Loucy (cell line): ENCODE data around the gene SLC25A18.

Experiments used
- H2AFZ ChIP-seq: fragments of 200-600 bp; sonication (generic); 2 replicates; pipeline ENCODE4 v1.6.0; 2016; ENCODE audit warnings: antibody characterized with exemption, mild to moderate bottlenecking, low read length, moderate library complexity
- H3F3A ChIP-seq: fragments of 200-600 bp; 2 replicates; pipeline ENCODE4 v1.6.0; 2016; ENCODE audit warnings: antibody characterized with exemption, low read depth, mild to moderate bottlenecking
- H3K27me3 ChIP-seq: fragments of 200-600 bp; sonication (generic); 2 replicates; pipeline ENCODE4 v1.6.1; 2014; ENCODE audit warnings: low read length, mild to moderate bottlenecking; ENCODE audit not compliant: insufficient read depth, poor library complexity, severe bottlenecking
- H3K36me3 ChIP-seq: fragments of 200-600 bp; sonication (generic); 2 replicates; pipeline ENCODE4 v1.6.1; 2016; ENCODE audit warnings: low read length; ENCODE audit not compliant: insufficient read depth
- H3K4me1 ChIP-seq: fragments of 200-600 bp; sonication (generic); 2 replicates; pipeline ENCODE4 v1.5.1; 2014; ENCODE audit warnings: low read length, mild to moderate bottlenecking; ENCODE audit not compliant: insufficient read depth, poor library complexity, severe bottlenecking
- H3K4me2 ChIP-seq: fragments of 200-600 bp; sonication (generic); 2 replicates; pipeline ENCODE4 v1.6.0; 2014; ENCODE audit warnings: antibody characterized with exemption, low read length, low read depth, mild to moderate bottlenecking; ENCODE audit not compliant: poor library complexity, severe bottlenecking
- H3K4me3 ChIP-seq: fragments of 200-600 bp; sonication (generic); 2 replicates; pipeline ENCODE4 v1.5.1; 2014; ENCODE audit warnings: low read length, mild to moderate bottlenecking, mixed read lengths; ENCODE audit not compliant: poor library complexity, severe bottlenecking
- H3K79me2 ChIP-seq: fragments of 200-600 bp; sonication (generic); 2 replicates; pipeline ENCODE4 v1.6.1; 2014; ENCODE audit warnings: low read length; ENCODE audit not compliant: insufficient read depth
- H3K9ac ChIP-seq: fragments of 200-600 bp; sonication (generic); 2 replicates; pipeline ENCODE4 v1.6.0; 2014; ENCODE audit warnings: mild to moderate bottlenecking, low read depth, low read length, moderate library complexity; ENCODE audit not compliant: poor library complexity, severe bottlenecking
- H3K9me2 ChIP-seq: fragments of 200-600 bp; sonication (generic); replicated peaks from 2 replicates; pipeline ENCODE4 v1.6.1; 2016; ENCODE audit warnings: low read depth, low read length, mixed read lengths
- H3K9me3 ChIP-seq: fragments of 200-600 bp; sonication (generic); 2 replicates; pipeline ENCODE4 v1.6.1; 2014; ENCODE audit warnings: mild to moderate bottlenecking, antibody characterized with exemption, low read length, low read depth; ENCODE audit not compliant: insufficient read depth
- H4K20me1 ChIP-seq: fragments of 200-600 bp; sonication (generic); 2 replicates; pipeline ENCODE4 v1.6.0; 2014; ENCODE audit warnings: antibody characterized with exemption, low read length, mild to moderate bottlenecking; ENCODE audit not compliant: insufficient read depth, poor library complexity, severe bottlenecking
- EZH2phosphoT487 ChIP-seq: fragments of 200-600 bp; IDR thresholded peaks from 2 replicates; pipeline ENCODE4 v1.6.1; 2018; ENCODE audit warnings: antibody characterized with exemption, mild to moderate bottlenecking, moderate library complexity, borderline replicate concordance
- TF ChIP-seq, protein P1 (sequence below): fragments of 200-600 bp; sonication (generic); conservative IDR thresholded peaks from 2 replicates; pipeline ENCODE4 v1.5.1; 2014; ENCODE audit warnings: mild to moderate bottlenecking, antibody characterized with exemption, low read length

The SLC25A18 gene

DNA sequence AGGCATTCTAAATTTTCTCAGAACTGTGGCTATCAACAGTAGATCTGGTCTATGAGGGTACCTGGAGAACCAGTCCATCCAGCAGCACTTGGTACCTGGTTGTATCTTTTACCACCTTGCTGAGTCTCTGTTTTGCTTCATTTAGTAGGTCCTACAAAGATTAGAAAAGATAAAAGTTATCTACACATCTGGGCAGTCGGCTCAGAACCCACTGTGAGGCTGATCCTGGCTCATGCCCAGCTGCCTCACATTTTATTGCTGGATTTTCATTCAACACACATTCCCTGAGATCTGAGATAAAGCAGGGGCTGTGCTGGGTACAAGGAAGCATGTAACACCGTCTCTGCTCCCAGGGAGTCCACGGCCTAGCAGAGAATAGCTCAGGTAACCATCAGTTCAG is 37.7 kb downstream of the SLC25A18 start:
- peaks cover 8% of the 10 kb centered on the region for H3K4me1 ChIP-seq
- peaks cover 10% of the 10 kb centered on the region; the same call in 1 of the 2 replicates for H3K79me2 ChIP-seq
- TF ChIP-seq, protein P1, sequence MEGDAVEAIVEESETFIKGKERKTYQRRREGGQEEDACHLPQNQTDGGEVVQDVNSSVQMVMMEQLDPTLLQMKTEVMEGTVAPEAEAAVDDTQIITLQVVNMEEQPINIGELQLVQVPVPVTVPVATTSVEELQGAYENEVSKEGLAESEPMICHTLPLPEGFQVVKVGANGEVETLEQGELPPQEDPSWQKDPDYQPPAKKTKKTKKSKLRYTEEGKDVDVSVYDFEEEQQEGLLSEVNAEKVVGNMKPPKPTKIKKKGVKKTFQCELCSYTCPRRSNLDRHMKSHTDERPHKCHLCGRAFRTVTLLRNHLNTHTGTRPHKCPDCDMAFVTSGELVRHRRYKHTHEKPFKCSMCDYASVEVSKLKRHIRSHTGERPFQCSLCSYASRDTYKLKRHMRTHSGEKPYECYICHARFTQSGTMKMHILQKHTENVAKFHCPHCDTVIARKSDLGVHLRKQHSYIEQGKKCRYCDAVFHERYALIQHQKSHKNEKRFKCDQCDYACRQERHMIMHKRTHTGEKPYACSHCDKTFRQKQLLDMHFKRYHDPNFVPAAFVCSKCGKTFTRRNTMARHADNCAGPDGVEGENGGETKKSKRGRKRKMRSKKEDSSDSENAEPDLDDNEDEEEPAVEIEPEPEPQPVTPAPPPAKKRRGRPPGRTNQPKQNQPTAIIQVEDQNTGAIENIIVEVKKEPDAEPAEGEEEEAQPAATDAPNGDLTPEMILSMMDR: no peak
- TF ChIP-seq EZH2phosphoT487: no peak
- H3K27me3 ChIP-seq: no peaks in the 10 kb centered on the region
- peaks cover 46% of the 10 kb centered on the region; the same call in 1 of the 2 replicates for H3K36me3 ChIP-seq
- no peak overlapping the region for H2AFZ ChIP-seq
- H4K20me1 ChIP-seq: peaks cover 3% of the 10 kb centered on the region
- H3F3A ChIP-seq: no peaks in the 10 kb centered on the region
- H3K4me3 ChIP-seq: no peak overlapping the region
- no peak overlapping the region for H3K9ac ChIP-seq
- no peaks in the 10 kb centered on the region for H3K9me2 ChIP-seq
- H3K4me2 ChIP-seq: no peak overlapping the region
- no peaks in the 10 kb centered on the region for H3K9me3 ChIP-seq

DNA sequence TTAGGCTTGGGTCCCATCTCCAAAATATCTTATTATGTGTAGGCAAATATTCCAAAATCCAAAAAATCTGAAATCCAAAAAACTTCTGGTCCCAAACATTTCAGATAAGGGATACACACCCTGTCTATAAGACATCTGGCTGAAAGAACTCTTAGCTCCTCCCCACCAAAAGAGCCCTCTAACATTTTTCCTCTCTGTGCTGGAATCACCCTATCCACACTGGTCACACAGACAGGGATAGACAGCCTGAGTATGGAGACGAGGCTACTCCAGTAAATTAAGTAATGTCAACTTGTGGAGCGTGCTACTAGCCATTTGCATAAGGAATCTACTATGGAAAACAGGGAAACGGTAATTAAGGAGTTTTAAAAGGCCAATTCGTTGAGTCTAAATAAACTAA is 40.4 kb downstream of the SLC25A18 start:
- peaks cover 37% of the 10 kb centered on the region; the same call in 1 of the 2 replicates for H3K36me3 ChIP-seq
- no peak overlapping the region for H2AFZ ChIP-seq
- H3K27me3 ChIP-seq: no peaks in the 10 kb centered on the region
- peaks cover 10% of the 10 kb centered on the region; the same call in 1 of the 2 replicates for H3K79me2 ChIP-seq
- H3K9me2 ChIP-seq: no peaks in the 10 kb centered on the region
- H3K4me1 ChIP-seq: peaks cover 8% of the 10 kb centered on the region
- peaks cover 3% of the 10 kb centered on the region for H4K20me1 ChIP-seq
- no peak overlapping the region for H3K9ac ChIP-seq
- no peak overlapping the region for H3K4me2 ChIP-seq
- H3K4me3 ChIP-seq: no peak overlapping the region
- H3F3A ChIP-seq: no peaks in the 10 kb centered on the region
- TF ChIP-seq EZH2phosphoT487: no peak
- TF ChIP-seq, protein P1: no peak
- no peaks in the 10 kb centered on the region for H3K9me3 ChIP-seq

DNA sequence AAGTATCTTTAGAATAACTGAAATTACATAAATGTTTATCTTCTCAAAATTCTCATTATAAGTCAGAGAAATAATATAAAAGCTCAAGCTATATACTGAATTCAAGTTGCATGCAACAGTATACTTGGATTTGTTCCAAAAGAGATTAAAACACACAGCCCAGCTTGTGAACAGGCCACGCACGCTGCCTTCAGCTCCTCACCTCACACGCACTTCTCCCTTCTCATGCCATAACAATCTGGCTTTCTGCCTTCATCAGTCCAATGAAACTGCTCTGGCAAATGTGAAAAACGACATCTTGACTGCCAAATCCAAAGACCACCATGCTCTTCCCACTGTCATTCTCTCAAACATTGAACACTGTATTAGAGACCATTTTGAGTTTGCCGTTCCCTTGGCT is 43.2 kb downstream of the SLC25A18 start:
- H3K36me3 ChIP-seq: peaks cover 33% of the 10 kb centered on the region; the same call in 1 of the 2 replicates
- no peaks in the 10 kb centered on the region for H3K9me3 ChIP-seq
- peaks cover 8% of the 10 kb centered on the region for H3K4me1 ChIP-seq
- H3K4me2 ChIP-seq: no peak overlapping the region
- no peak for TF ChIP-seq EZH2phosphoT487
- TF ChIP-seq, protein P1: no peak
- H3K9ac ChIP-seq: no peak overlapping the region
- no peak overlapping the region for H2AFZ ChIP-seq
- H4K20me1 ChIP-seq: peaks cover 3% of the 10 kb centered on the region
- no peaks in the 10 kb centered on the region for H3K27me3 ChIP-seq
- H3F3A ChIP-seq: no peaks in the 10 kb centered on the region
- no peak overlapping the region for H3K4me3 ChIP-seq
- no peaks in the 10 kb centered on the region for H3K9me2 ChIP-seq
- H3K79me2 ChIP-seq: peaks cover 10% of the 10 kb centered on the region; the same call in 1 of the 2 replicates
